Measurements from ENCODE around the gene CTCF. TPM values are rescaled to one million over a fixed set of nuclear protein-coding genes. Genes with fewer than 3 reads are reported as not detected.

Gene CTCF
- total and polyA plus RNA-seq, 10 of the 15 experiments (the other 5 are each of a cell fraction or from before 2014, with no cell fraction given), result 9.1 to 55.0 (median 41.8) TPM

DNA sequence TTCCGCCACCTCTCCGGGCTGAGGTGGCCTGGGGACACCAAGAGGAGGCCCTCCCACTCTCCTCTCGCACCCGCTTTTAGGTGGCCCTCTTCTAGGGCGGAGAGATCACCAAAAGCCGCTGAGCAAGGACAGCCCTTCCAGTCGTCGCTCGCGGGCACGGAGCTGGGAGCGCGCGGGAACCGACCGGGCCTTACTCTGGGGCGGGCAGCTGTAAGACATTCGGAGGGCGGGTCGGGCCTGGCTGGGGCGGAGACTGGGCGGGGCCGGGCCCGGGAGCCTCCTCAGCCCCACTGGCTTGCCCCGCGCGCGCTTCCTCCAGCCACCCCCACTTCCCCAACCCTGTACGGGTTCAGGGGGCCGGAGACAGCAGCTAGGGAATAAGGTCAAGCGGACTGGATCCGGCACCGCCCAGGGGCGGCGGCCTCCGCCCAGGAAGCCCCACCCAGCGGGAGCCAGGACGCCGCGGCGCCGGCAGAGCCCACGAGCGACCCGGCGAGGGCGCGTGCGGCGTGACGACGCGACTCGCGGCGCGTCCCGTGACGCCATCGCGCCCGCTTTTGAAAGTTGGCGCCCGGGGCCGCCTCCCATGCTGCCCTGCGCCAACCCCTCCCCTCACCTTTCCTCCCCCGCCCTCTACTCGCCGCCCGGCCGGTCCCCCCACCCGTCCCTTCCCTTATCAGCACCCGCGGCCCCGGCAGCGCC lies 351 bp upstream of the CTCF start (continued):
- peak; percentile 27; the same call in 1 of the 2 replicates for TF ChIP-seq GATAD2B (conservative IDR thresholded peaks at IDR 0.05; ENCODE audit: low read depth)
- TF ChIP-seq CREB1 (IDR thresholded peaks at IDR 0.05; ENCODE audit: low read depth), result peak; percentile 97
- TF ChIP-seq CBX5 (IDR thresholded peaks at IDR 0.05; ENCODE audit: low read depth), result no peak
- TF ChIP-seq HCFC1 (IDR thresholded peaks at IDR 0.05; ENCODE audit: low read length), result peak; percentile 63
- peak; percentile 74 for TF ChIP-seq SP1 (IDR thresholded peaks at IDR 0.05; ENCODE audit: low read depth, low read length)
- TF ChIP-seq, protein P1, sequence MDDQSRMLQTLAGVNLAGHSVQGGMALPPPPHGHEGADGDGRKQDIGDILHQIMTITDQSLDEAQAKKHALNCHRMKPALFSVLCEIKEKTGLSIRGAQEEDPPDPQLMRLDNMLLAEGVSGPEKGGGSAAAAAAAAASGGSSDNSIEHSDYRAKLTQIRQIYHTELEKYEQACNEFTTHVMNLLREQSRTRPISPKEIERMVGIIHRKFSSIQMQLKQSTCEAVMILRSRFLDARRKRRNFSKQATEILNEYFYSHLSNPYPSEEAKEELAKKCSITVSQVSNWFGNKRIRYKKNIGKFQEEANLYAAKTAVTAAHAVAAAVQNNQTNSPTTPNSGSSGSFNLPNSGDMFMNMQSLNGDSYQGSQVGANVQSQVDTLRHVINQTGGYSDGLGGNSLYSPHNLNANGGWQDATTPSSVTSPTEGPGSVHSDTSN (IDR thresholded peaks at IDR 0.05; ENCODE audit: insufficient replicate concordance, low read depth, low read length), result peak; percentile 8
- no peak for TF ChIP-seq EZH2 (IDR thresholded peaks at IDR 0.05; ENCODE audit: borderline replicate concordance, control insufficient read depth, low read depth, low read length)
- TF ChIP-seq POLR2AphosphoS5 (IDR thresholded peaks at IDR 0.05; ENCODE audit: low read length), result peak; percentile 79
- 0 out of 4 replicates have a peak, but pooled peaks of 1 of the 2 experiments have one; percentile 10 for TF ChIP-seq EP300 (IDR thresholded peaks at IDR 0.05; ENCODE audit: borderline replicate concordance in 1 of 2, control insufficient read depth in 1 of 2, low read depth in 2 of 2, low read length in 2 of 2)
- TF ChIP-seq BHLHE40 (IDR thresholded peaks at IDR 0.05; ENCODE audit: borderline replicate concordance in 1 of 2, low read depth in 2 of 2, low read length in 1 of 2), result peak; percentile 85 to 95
- no peak for TF ChIP-seq ZSCAN29 (IDR thresholded peaks at IDR 0.05)
- peak; percentile 83 for TF ChIP-seq POLR2A (IDR thresholded peaks at IDR 0.05; ENCODE audit: low read depth, low read length)
- TF ChIP-seq SPI1 (IDR thresholded peaks at IDR 0.05; ENCODE audit: borderline replicate concordance, insufficient read depth, low read depth, low read length), result peak; percentile 66; the same call in 1 of the 2 replicates
- TF ChIP-seq RFX5 (IDR thresholded peaks at IDR 0.05; ENCODE audit: low read depth, low read length), result peak; percentile 43; the same call in 1 of the 2 replicates
- TF ChIP-seq, protein P2, sequence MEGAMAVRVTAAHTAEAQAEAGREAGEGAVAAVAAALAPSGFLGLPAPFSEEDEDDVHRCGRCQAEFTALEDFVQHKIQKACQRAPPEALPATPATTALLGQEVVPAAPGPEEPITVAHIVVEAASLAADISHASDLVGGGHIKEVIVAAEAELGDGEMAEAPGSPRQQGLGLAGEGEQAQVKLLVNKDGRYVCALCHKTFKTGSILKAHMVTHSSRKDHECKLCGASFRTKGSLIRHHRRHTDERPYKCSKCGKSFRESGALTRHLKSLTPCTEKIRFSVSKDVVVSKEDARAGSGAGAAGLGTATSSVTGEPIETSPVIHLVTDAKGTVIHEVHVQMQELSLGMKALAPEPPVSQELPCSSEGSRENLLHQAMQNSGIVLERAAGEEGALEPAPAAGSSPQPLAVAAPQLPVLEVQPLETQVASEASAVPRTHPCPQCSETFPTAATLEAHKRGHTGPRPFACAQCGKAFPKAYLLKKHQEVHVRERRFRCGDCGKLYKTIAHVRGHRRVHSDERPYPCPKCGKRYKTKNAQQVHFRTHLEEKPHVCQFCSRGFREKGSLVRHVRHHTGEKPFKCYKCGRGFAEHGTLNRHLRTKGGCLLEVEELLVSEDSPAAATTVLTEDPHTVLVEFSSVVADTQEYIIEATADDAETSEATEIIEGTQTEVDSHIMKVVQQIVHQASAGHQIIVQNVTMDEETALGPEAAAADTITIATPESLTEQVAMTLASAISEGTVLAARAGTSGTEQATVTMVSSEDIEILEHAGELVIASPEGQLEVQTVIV (IDR thresholded peaks at IDR 0.05; ENCODE audit: borderline replicate concordance, partially characterized antibody), result no peak
- peak; percentile 51; the same call in 1 of the 2 replicates for TF ChIP-seq MLLT1 (IDR thresholded peaks at IDR 0.05)
